HepG2 (cell line): ENCODE results near the gene PXMP4. TPM values are rescaled to one million over a fixed set of nuclear protein-coding genes. Genes with fewer than 3 reads are reported as not detected.

Experiments used
- GLMP ChIP-seq: sonication (generic); formaldehyde crosslinking; IDR thresholded peaks from 2 replicates; pipeline ENCODE4 v1.9.0; 2021; ENCODE audit warnings: missing genetic modification reagents, mild to moderate bottlenecking, borderline replicate concordance
- HOXA3 ChIP-seq: sonication (generic); formaldehyde crosslinking; IDR thresholded peaks from 2 replicates; pipeline ENCODE4 v1.5.0; 2020; ENCODE audit warnings: missing genetic modification reagents
- IRF2 ChIP-seq: IDR thresholded peaks from 2 replicates; pipeline ENCODE4 v1.6.1; 2018; ENCODE audit warnings: missing genetic modification reagents, missing compliant biosample characterization
- KLF6 ChIP-seq: IDR thresholded peaks from 2 replicates; pipeline ENCODE4 v1.8.0; 2016; ENCODE audit warnings: missing biosample characterization, missing genetic modification reagents
- NRL ChIP-seq: sonication (generic); formaldehyde crosslinking; IDR thresholded peaks from 2 replicates; pipeline ENCODE4 v1.5.0; 2020; ENCODE audit warnings: missing genetic modification reagents, mild to moderate bottlenecking, moderate library complexity, borderline replicate concordance
- PHF5A ChIP-seq: IDR thresholded peaks from one replicate; pipeline ENCODE4 v1.6.1; 2018; ENCODE audit warnings: low read depth, missing genetic modification reagents; ENCODE audit not compliant: unreplicated experiment
- RCOR2 ChIP-seq: IDR thresholded peaks from 2 replicates; pipeline ENCODE4 v1.6.1; 2016; ENCODE audit warnings: missing biosample characterization, missing genetic modification reagents
- RORA ChIP-seq: sonication (generic); formaldehyde crosslinking; IDR thresholded peaks from 2 replicates; pipeline ENCODE4 v1.5.0; 2020; ENCODE audit warnings: mild to moderate bottlenecking, missing genetic modification reagents, moderate library complexity
- SNAI1 ChIP-seq: sonication (generic); formaldehyde crosslinking; IDR thresholded peaks from 2 replicates; pipeline ENCODE4 v1.5.0; 2020; ENCODE audit warnings: mild to moderate bottlenecking, missing genetic modification reagents, borderline replicate concordance
- SSRP1 ChIP-seq: IDR thresholded peaks from 2 replicates; pipeline ENCODE4 v1.6.1; 2016; ENCODE audit warnings: control low read depth
- STAT5B ChIP-seq: sonication (generic); formaldehyde crosslinking; IDR thresholded peaks from 2 replicates; pipeline ENCODE4 v1.4.0; 2020; ENCODE audit warnings: missing genetic modification reagents
- ZBTB4 ChIP-seq: sonication (generic); formaldehyde crosslinking; IDR thresholded peaks from 2 replicates; pipeline ENCODE4 v1.4.0; 2020; ENCODE audit warnings: missing genetic modification reagents, mild to moderate bottlenecking, borderline replicate concordance
- ZNF136 ChIP-seq: sonication (generic); formaldehyde crosslinking; IDR thresholded peaks from 2 replicates; pipeline ENCODE4 v1.8.1; 2022; ENCODE audit warnings: low read depth, mild to moderate bottlenecking, moderate library complexity, missing genetic modification reagents
- ZNF275 ChIP-seq: sonication (generic); formaldehyde crosslinking; IDR thresholded peaks from 2 replicates; pipeline ENCODE4 v1.8.0; 2022; ENCODE audit warnings: missing genetic modification reagents, mild to moderate bottlenecking, inconsistent platforms, borderline replicate concordance
- ZNF670 ChIP-seq: sonication (generic); formaldehyde crosslinking; IDR thresholded peaks from 2 replicates; pipeline ENCODE4 v1.8.0; 2022; ENCODE audit warnings: mild to moderate bottlenecking, missing genetic modification reagents, borderline replicate concordance
- ZNF747 ChIP-seq: sonication (generic); formaldehyde crosslinking; IDR thresholded peaks from 2 replicates; pipeline ENCODE4 v1.8.1; 2023; ENCODE audit warnings: missing genetic modification reagents, mild to moderate bottlenecking, borderline replicate concordance
- ZSCAN31 ChIP-seq: sonication (generic); formaldehyde crosslinking; IDR thresholded peaks from 2 replicates; pipeline ENCODE4 v1.5.0; 2020; ENCODE audit warnings: low read depth, mild to moderate bottlenecking, missing genetic modification reagents
- polyA plus RNA-seq, 8 experiments: library from polyadenylated mRNA; depleted of rRNA in 3 of 8; stranded (reverse) in 7 of 8; unstranded in 1 of 8; fragments of >200 nt; fragmentation: Illumina TruSeq in 4 of 8; extraction: Trizol in 4 of 8; gene quantifications; 2 replicates each; pipeline versions ENCODE4 v1.2.1 to v1.2.3, GENCODE V29; 2011 to 2016; ENCODE audit warnings: low read depth in 4 of 8, missing spikeins in 1 of 8, mixed read lengths in 1 of 8; ENCODE audit not compliant: insufficient read depth in 1 of 8
- total RNA-seq, 5 experiments: library from RNA; depleted of rRNA; stranded (reverse); fragments of >200 nt; fragmentation: Illumina TruSeq; extraction: Trizol; gene quantifications; 2 replicates each; pipeline ENCODE4 v1.2.3, GENCODE V29; 2016; ENCODE audit warnings: low read depth in 1 of 5
- TF ChIP-seq, protein P1 (sequence below): sonication (generic); formaldehyde crosslinking; IDR thresholded peaks from 2 replicates; pipeline ENCODE4 v1.4.0; 2020; ENCODE audit warnings: mild to moderate bottlenecking, missing genetic modification reagents
- TF ChIP-seq, protein P2 (sequence below): sonication (generic); formaldehyde crosslinking; IDR thresholded peaks from 2 replicates; pipeline ENCODE4 v1.8.0; 2022; ENCODE audit warnings: missing genetic modification reagents, mild to moderate bottlenecking, moderate library complexity, borderline replicate concordance

The PXMP4 gene
- total and polyA plus RNA-seq, 2 of the 13 experiments (the other 11 are each of a cell fraction or from before 2014, with no cell fraction given) = not detected

DNA sequence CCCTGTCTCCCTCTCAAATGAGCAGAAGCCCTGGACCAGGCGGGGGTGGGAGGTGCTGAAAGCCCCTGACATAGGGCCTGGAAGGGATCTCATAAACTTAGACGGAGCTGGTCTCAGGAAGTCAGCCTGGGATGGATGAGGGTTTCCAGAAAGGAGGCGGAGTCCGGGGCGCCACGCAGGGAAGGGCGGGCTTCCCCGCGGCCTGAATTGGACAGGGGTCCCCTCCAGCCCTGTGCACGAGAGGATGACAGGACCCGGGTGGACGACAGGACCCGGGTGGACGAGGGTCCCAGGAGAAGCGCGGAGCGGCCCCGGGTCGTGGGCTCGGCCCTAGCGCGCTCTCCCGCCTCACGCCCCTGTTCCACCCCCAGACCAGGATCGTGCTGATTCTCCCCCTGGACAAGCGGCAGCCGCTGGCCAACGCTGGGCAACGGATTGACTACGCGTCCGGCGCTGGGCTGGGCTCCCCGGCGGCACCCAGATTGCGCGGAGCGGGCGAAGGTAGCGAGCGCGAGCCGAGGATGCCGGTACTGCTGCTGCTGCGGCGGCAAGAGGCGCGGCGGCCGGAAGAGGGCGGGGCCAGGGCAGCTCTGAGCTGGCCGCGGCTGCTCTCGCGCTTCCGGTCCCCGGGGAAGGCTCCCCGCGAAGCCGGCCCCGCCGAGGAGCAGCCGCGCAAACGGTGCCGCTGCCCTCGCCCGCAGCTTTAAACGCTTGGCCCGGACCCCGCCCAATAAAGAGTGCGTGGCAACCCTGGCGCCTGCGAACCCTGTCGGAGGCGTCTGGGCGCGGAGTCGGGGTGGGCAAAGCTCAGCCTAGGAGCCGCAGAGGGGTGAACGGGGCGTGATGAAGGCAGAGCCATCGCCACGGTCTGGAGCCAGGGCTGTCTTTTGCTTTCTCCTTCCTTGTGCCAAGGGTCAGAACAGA is 56.7 kb downstream of the PXMP4 start (continued):
- no peak for TF ChIP-seq ZBTB4 (CRISPR knock-in tag)
- TF ChIP-seq HOXA3 (CRISPR knock-in tag) = peak; percentile 87; the same call in 1 of the 2 replicates
- peak; percentile 53; the same call in 1 of the 2 replicates for TF ChIP-seq IRF2 (CRISPR knock-in tag)
- no peak for TF ChIP-seq RORA (CRISPR knock-in tag)
- TF ChIP-seq SNAI1 = no peak
- no peak; the same call in 1 of the 2 replicates for TF ChIP-seq STAT5B
- no peak; the same call in 1 of the 2 replicates for TF ChIP-seq GLMP (CRISPR knock-in tag)
- TF ChIP-seq, protein P1, sequence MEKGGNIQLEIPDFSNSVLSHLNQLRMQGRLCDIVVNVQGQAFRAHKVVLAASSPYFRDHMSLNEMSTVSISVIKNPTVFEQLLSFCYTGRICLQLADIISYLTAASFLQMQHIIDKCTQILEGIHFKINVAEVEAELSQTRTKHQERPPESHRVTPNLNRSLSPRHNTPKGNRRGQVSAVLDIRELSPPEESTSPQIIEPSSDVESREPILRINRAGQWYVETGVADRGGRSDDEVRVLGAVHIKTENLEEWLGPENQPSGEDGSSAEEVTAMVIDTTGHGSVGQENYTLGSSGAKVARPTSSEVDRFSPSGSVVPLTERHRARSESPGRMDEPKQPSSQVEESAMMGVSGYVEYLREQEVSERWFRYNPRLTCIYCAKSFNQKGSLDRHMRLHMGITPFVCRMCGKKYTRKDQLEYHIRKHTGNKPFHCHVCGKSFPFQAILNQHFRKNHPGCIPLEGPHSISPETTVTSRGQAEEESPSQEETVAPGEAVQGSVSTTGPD (CRISPR knock-in tag) = peak; percentile 61; the same call in 1 of the 2 replicates
- no peak for TF ChIP-seq RCOR2
- peak; percentile 92 for TF ChIP-seq ZNF136 (CRISPR knock-in tag)
- TF ChIP-seq ZNF670 (CRISPR knock-in tag) = peak; percentile 60; the same call in 1 of the 2 replicates
- TF ChIP-seq, protein P2, sequence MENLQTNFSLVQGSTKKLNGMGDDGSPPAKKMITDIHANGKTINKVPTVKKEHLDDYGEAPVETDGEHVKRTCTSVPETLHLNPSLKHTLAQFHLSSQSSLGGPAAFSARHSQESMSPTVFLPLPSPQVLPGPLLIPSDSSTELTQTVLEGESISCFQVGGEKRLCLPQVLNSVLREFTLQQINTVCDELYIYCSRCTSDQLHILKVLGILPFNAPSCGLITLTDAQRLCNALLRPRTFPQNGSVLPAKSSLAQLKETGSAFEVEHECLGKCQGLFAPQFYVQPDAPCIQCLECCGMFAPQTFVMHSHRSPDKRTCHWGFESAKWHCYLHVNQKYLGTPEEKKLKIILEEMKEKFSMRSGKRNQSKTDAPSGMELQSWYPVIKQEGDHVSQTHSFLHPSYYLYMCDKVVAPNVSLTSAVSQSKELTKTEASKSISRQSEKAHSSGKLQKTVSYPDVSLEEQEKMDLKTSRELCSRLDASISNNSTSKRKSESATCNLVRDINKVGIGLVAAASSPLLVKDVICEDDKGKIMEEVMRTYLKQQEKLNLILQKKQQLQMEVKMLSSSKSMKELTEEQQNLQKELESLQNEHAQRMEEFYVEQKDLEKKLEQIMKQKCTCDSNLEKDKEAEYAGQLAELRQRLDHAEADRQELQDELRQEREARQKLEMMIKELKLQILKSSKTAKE (CRISPR knock-in tag) = peak; percentile 42; the same call in 1 of the 2 replicates
- TF ChIP-seq PHF5A (CRISPR knock-in tag) = no peak
- TF ChIP-seq KLF6 (CRISPR knock-in tag) = peak; percentile 96
- peak; percentile 99 for TF ChIP-seq ZSCAN31 (CRISPR knock-in tag)
- TF ChIP-seq ZNF747 (CRISPR knock-in tag) = peak; percentile 98
- peak; percentile 81; the same call in 1 of the 2 replicates for TF ChIP-seq ZNF275
- peak; percentile 85 for TF ChIP-seq NRL (CRISPR knock-in tag)
- no peak; the same call in 1 of the 2 replicates for TF ChIP-seq SSRP1 (CRISPR knock-in tag)
